ENCODE measurements around the gene DNAJB14. TPM values are rescaled to one million over a fixed set of nuclear protein-coding genes. Genes with fewer than 3 reads are reported as not detected.

Gene DNAJB14
- total and polyA plus RNA-seq, 2 donors (not counting 3 experiments of a cell fraction or from before 2014, with no cell fraction given): 9.2 to 56.7 TPM

GRCh38 chr4:99885063-99885664 lies 61.3 kb downstream of the DNAJB14 start:
- Histone ChIP-seq H3K4me3 (replicated peaks in 1 of 3; ENCODE audit: insufficient read depth in 1 of 3, low read depth in 1 of 3, low read length in 3 of 3) (no peak overlapping the region), H4K20me1 (replicated peaks; ENCODE audit: control insufficient read depth, extremely low read depth, insufficient read depth, low read length) (no peaks in the 10 kb centered on the region), H3K36me3 (ENCODE audit: control insufficient read depth in 2 of 2, extremely low read depth in 1 of 2, insufficient read depth in 2 of 2, low read length in 2 of 2) (peaks cover 7 to 9% of the 10 kb centered on the region in 2 experiments), H3K4me2 (ENCODE audit: insufficient read depth, low read length) (no peak overlapping the region), H3K27me3 (ENCODE audit: control insufficient read depth in 2 of 2, insufficient read depth in 2 of 2, low read length in 2 of 2) (no peaks in the 10 kb centered on the region), H3K79me2 (ENCODE audit: control insufficient read depth, insufficient read depth, low read length) (peaks cover 13% of the 10 kb centered on the region), H2AFZ (ENCODE audit: low read depth, low read length) (no peak overlapping the region), H3K27ac (ENCODE audit: insufficient read depth, low read depth, low read length) (no peak overlapping the region), H3K4me1 (ENCODE audit: control insufficient read depth, extremely low read depth, insufficient read depth, low read length) (no peaks in the 10 kb centered on the region), H3K9me3 (replicated peaks; ENCODE audit: control insufficient read depth, insufficient read depth, low read length) (no peaks in the 10 kb centered on the region), H3K9ac (replicated peaks; ENCODE audit: extremely low read depth, insufficient read depth, low read length) (no peak overlapping the region), H3K9me1 (replicated peaks; ENCODE audit: control insufficient read depth, extremely low read depth, insufficient read depth, low read length) (no peaks in the 10 kb centered on the region)
- no TSS peak for BruUV-seq (replicated peaks)
- FAIRE-seq (no peak), DNase-seq (ENCODE audit: low read depth, low spot score) (peak; percentile 33)
- intact Hi-C loops (cut with micrococcal nuclease) (loop anchor here (2.0 kb wide), 2 partner anchors 72 to 322 kb away; no protein-coding TSS in a partner anchor), dilution Hi-C loops (cut with MboI; ENCODE audit: extremely low pct_ligation_motif_present, low sequenced_read_pairs) (no loop called here)
- CTCF ChIA-PET: interaction anchor here (0.7 to 1.2 kb wide), 6 partner anchors 9 to 77 kb away, joined by 3 to 12 read pairs (median 4); partner anchors contain the start of gene LAMTOR3
- POLR2A ChIA-PET: no interaction called here
- TF ChIP-seq MAX (IDR thresholded peaks at IDR 0.05; ENCODE audit: insufficient read depth, insufficient read length) (no peak), CTCF (IDR thresholded peaks at IDR 0.05; ENCODE audit: extremely low read depth in 1 of 2, insufficient read depth in 1 of 2, low read depth in 1 of 2, low read length in 2 of 2) (peak in 1 of 2 donors; percentile 20)

- DNase-seq (ENCODE audit: low read depth, low spot score) (no peak), FAIRE-seq (no peak)
- Histone ChIP-seq H3K9ac (replicated peaks; ENCODE audit: extremely low read depth, insufficient read depth, low read length) (no peak overlapping the region), H3K4me3 (replicated peaks in 1 of 3; ENCODE audit: insufficient read depth in 1 of 3, low read depth in 1 of 3, low read length in 3 of 3) (no peak overlapping the region), H2AFZ (ENCODE audit: low read depth, low read length) (no peak overlapping the region), H3K36me3 (ENCODE audit: control insufficient read depth in 2 of 2, extremely low read depth in 1 of 2, insufficient read depth in 2 of 2, low read length in 2 of 2) (peaks cover 9 to 15% of the 10 kb centered on the region in 2 experiments), H3K4me2 (ENCODE audit: insufficient read depth, low read length) (no peak overlapping the region), H4K20me1 (replicated peaks; ENCODE audit: control insufficient read depth, extremely low read depth, insufficient read depth, low read length) (no peaks in the 10 kb centered on the region), H3K27ac (ENCODE audit: insufficient read depth, low read depth, low read length) (no peak overlapping the region), H3K9me1 (replicated peaks; ENCODE audit: control insufficient read depth, extremely low read depth, insufficient read depth, low read length) (no peaks in the 10 kb centered on the region), H3K4me1 (ENCODE audit: control insufficient read depth, extremely low read depth, insufficient read depth, low read length) (no peaks in the 10 kb centered on the region), H3K9me3 (replicated peaks; ENCODE audit: control insufficient read depth, insufficient read depth, low read length) (no peaks in the 10 kb centered on the region), H3K79me2 (ENCODE audit: control insufficient read depth, insufficient read depth, low read length) (no peaks in the 10 kb centered on the region), H3K27me3 (ENCODE audit: control insufficient read depth in 2 of 2, insufficient read depth in 2 of 2, low read length in 2 of 2) (no peaks in the 10 kb centered on the region)
- intact Hi-C loops (cut with micrococcal nuclease) (no loop called here), dilution Hi-C loops (cut with MboI; ENCODE audit: extremely low pct_ligation_motif_present, low sequenced_read_pairs) (no loop called here)
- CTCF ChIA-PET: interaction anchor here (1.7 kb wide), 1 partner anchor 69 kb away, joined by 4 read pairs; no protein-coding TSS in a partner anchor
- POLR2A ChIA-PET: no interaction called here
- TF ChIP-seq MAX (IDR thresholded peaks at IDR 0.05; ENCODE audit: insufficient read depth, insufficient read length) (no peak), MYC (IDR thresholded peaks at IDR 0.05; ENCODE audit: low read depth, low read length) (no peak), GATA2 (IDR thresholded peaks at IDR 0.05; ENCODE audit: insufficient read depth, insufficient read length, low read depth, low read length) (no peak), POLR2A (IDR thresholded peaks at IDR 0.05; ENCODE audit: low read depth, low read length) (no peak), CTCF (IDR thresholded peaks at IDR 0.05; ENCODE audit: extremely low read depth in 1 of 2, insufficient read depth in 1 of 2, low read depth in 1 of 2, low read length in 2 of 2) (no peak), FOS (IDR thresholded peaks at IDR 0.05; ENCODE audit: borderline replicate concordance, insufficient read depth, low read length) (no peak)
- no TSS peak for BruUV-seq (replicated peaks)
These were observed 67.0 kb downstream of the DNAJB14 start for GRCh38 chr4:99879458-99879857.

Measured in endothelial cell of umbilical vein (primary cell).